ENCODE measurements around the gene SIM1. TPM values are rescaled to one million over a fixed set of nuclear protein-coding genes. Genes with fewer than 3 reads are reported as not detected.
A peak's percentile ranks its signal among the peaks of the same experiment; 100 is the strongest.

SIM1 gene
- total RNA-seq (2014; rRNA removed; shearing (Covaris generic); ENCODE audit: low replicate concordance): 1.7 and 2.4 TPM in 2 replicates

GRCh38 chr6:100464903-100465700 lies at the start of gene SIM1:
Gene SIM1, minus strand, starts transcription at chr6:100464921. Its CDS starts 1,453 bp downstream, at chr6:100463468.
- peaks cover 4% of the 10 kb centered on the region; the same call in 1 of the 2 replicates for H3K36me3 ChIP-seq

GRCh38 chr6:100512203-100512862 lies 47.6 kb upstream of the SIM1 start:
- DNase-seq: peak; percentile 25
- H3K9me3 ChIP-seq: no peaks in the 10 kb centered on the region
- no peaks in the 10 kb centered on the region for H3K27me3 ChIP-seq

More at GRCh38 chr6:100464903-100465700, at the start of gene SIM1:
- H3K9me3 ChIP-seq: no peaks in the 10 kb centered on the region
- H3K4me3 ChIP-seq: peak within 1 kb of the TSS; percentile 73
- H3K27me3 ChIP-seq: no peaks in the 10 kb centered on the region
- peak; percentile 97 for DNase-seq

GRCh38 chr6:100509101-100509500 lies 44.4 kb upstream of the SIM1 start:
- Histone ChIP-seq H3K36me3 (peaks cover 35% of the 10 kb centered on the region), H3K9me3 (no peaks in the 10 kb centered on the region), H3K27me3 (no peaks in the 10 kb centered on the region), H3K4me3 (no peak overlapping the region)
- no peak for DNase-seq

More at GRCh38 chr6:100512203-100512862, 47.6 kb upstream of the SIM1 start:
- peaks cover 32% of the 10 kb centered on the region for H3K36me3 ChIP-seq
- no peak overlapping the region for H3K4me3 ChIP-seq

GRCh38 chr6:100506651-100507050 lies 41.9 kb upstream of the SIM1 start:
- Histone ChIP-seq H3K9me3 (no peaks in the 10 kb centered on the region), H3K36me3 (peaks cover 33% of the 10 kb centered on the region)
- DNase-seq: no peak

GRCh38 chr6:100504786-100505737 lies 40.3 kb upstream of the SIM1 start:
- no peaks in the 10 kb centered on the region for H3K27me3 ChIP-seq
- no peak overlapping the region for H3K4me3 ChIP-seq
- peaks cover 32% of the 10 kb centered on the region for H3K36me3 ChIP-seq
- H3K9me3 ChIP-seq: peaks cover 2% of the 10 kb centered on the region; the same call in 1 of the 2 replicates
- DNase-seq: peak; percentile 80

More at GRCh38 chr6:100506651-100507050, 41.9 kb upstream of the SIM1 start:
- H3K27me3 ChIP-seq: no peaks in the 10 kb centered on the region
- no peak overlapping the region for H3K4me3 ChIP-seq

- peaks cover 16% of the 10 kb centered on the region for H3K36me3 ChIP-seq
- no peaks in the 10 kb centered on the region for H3K27me3 ChIP-seq
These were observed 38.5 kb upstream of the SIM1 start for GRCh38 chr6:100503043-100503705.

GRCh38 chr6:100493206-100493888 lies 28.6 kb upstream of the SIM1 start:
- H3K9me3 ChIP-seq: no peaks in the 10 kb centered on the region
- H3K36me3 ChIP-seq: no peaks in the 10 kb centered on the region
- H3K4me3 ChIP-seq: no peak overlapping the region
- no peak for DNase-seq
- H3K27me3 ChIP-seq: no peaks in the 10 kb centered on the region

More at GRCh38 chr6:100503043-100503705, 38.5 kb upstream of the SIM1 start:
- Histone ChIP-seq H3K9me3 (peaks cover 2% of the 10 kb centered on the region; the same call in 1 of the 2 replicates), H3K4me3 (no peak overlapping the region)
- no peak for DNase-seq

- no peak for DNase-seq
- H3K4me3 ChIP-seq: no peak overlapping the region
- no peaks in the 10 kb centered on the region for H3K9me3 ChIP-seq
- H3K27me3 ChIP-seq: no peaks in the 10 kb centered on the region
- no peaks in the 10 kb centered on the region for H3K36me3 ChIP-seq
These were observed 27.4 kb upstream of the SIM1 start for GRCh38 chr6:100491952-100492670.

- Histone ChIP-seq H3K36me3 (no peaks in the 10 kb centered on the region), H3K9me3 (no peaks in the 10 kb centered on the region), H3K4me3 (no peak overlapping the region), H3K27me3 (no peaks in the 10 kb centered on the region)
- DNase-seq: no peak
These were observed 25.3 kb upstream of the SIM1 start for GRCh38 chr6:100490065-100490464.

GRCh38 chr6:100488244-100488643 lies 23.5 kb upstream of the SIM1 start:
- H3K36me3 ChIP-seq: no peaks in the 10 kb centered on the region
- no peak for DNase-seq
- H3K9me3 ChIP-seq: no peaks in the 10 kb centered on the region
- no peaks in the 10 kb centered on the region for H3K27me3 ChIP-seq
- H3K4me3 ChIP-seq: no peak overlapping the region

- H3K36me3 ChIP-seq: no peaks in the 10 kb centered on the region
- no peak for DNase-seq
- H3K27me3 ChIP-seq: no peaks in the 10 kb centered on the region
- H3K4me3 ChIP-seq: no peak overlapping the region
- H3K9me3 ChIP-seq: no peaks in the 10 kb centered on the region
These were observed 22.9 kb upstream of the SIM1 start for GRCh38 chr6:100487638-100488037.

GRCh38 chr6:100485268-100485667 lies 20.5 kb upstream of the SIM1 start:
- no peak for DNase-seq
- H3K27me3 ChIP-seq: no peaks in the 10 kb centered on the region
- H3K9me3 ChIP-seq: no peaks in the 10 kb centered on the region
- H3K36me3 ChIP-seq: no peaks in the 10 kb centered on the region
- H3K4me3 ChIP-seq: no peak overlapping the region

- H3K36me3 ChIP-seq: no peaks in the 10 kb centered on the region
- no peak overlapping the region for H3K4me3 ChIP-seq
- no peaks in the 10 kb centered on the region for H3K9me3 ChIP-seq
- no peak for DNase-seq
- no peaks in the 10 kb centered on the region for H3K27me3 ChIP-seq
These were observed 19.8 kb upstream of the SIM1 start for GRCh38 chr6:100484474-100484873.

- Histone ChIP-seq H3K9me3 (no peaks in the 10 kb centered on the region), H3K36me3 (no peaks in the 10 kb centered on the region), H3K4me3 (no peak overlapping the region), H3K27me3 (no peaks in the 10 kb centered on the region)
- DNase-seq: no peak
These were observed 18.0 kb upstream of the SIM1 start for GRCh38 chr6:100482698-100483097.

All from MG63 (cell line).